ENCODE results near the gene FXYD4. TPM values are rescaled to one million over a fixed set of nuclear protein-coding genes. Genes with fewer than 3 reads are reported as not detected.

The FXYD4 gene
- total and polyA plus RNA-seq, 2 of the 8 experiments (the other 6 are each of a cell fraction or from before 2014, with no cell fraction given): not detected

- TF ChIP-seq CHD7 (IDR thresholded peaks at IDR 0.05; ENCODE audit: insufficient replicate concordance, low read length) (no peak), JUN (IDR thresholded peaks at IDR 0.05; ENCODE audit: low read depth, low read length) (no peak), MAFK (IDR thresholded peaks at IDR 0.05; ENCODE audit: low read depth, low read length) (no peak), YY1 (IDR thresholded peaks at IDR 0.05; ENCODE audit: low read depth, low read length) (no peak), EZH2 (IDR thresholded peaks at IDR 0.05; ENCODE audit: low read depth, low read length, severe bottlenecking) (no peak), POLR2AphosphoS5 (IDR thresholded peaks at IDR 0.05; ENCODE audit: low read depth, low read length) (no peak), SRF (IDR thresholded peaks at IDR 0.05; ENCODE audit: low read depth, low read length) (no peak), SP1 (IDR thresholded peaks at IDR 0.05; ENCODE audit: low read depth, low read length) (no peak), RAD21 (IDR thresholded peaks at IDR 0.05 in 1 of 2, conservative IDR thresholded peaks at IDR 0.05 in 1 of 2; ENCODE audit: low read depth in 2 of 2, low read length in 2 of 2) (no peak), MAX (IDR thresholded peaks at IDR 0.05) (no peak), E2F6 (IDR thresholded peaks at IDR 0.05) (no peak)
These were observed 2.0 kb downstream of the FXYD4 start (continued) for GRCh38 chr10:43373461-43373860.

Data from H1 (cell line).